PC-3 (cell line): Measurements from ENCODE around the gene SLC35F3. TPM values are rescaled to one million over a fixed set of nuclear protein-coding genes. Genes with fewer than 3 reads are reported as not detected.

ENCODE experiments used
- ATAC-seq: fragments of 200-7000 bp; cut with Tn5 transposase; 2 replicates; pipeline ENCODE4 v1.9.1; 2020; ENCODE audit warnings: mild to moderate bottlenecking, moderate library complexity
- BruUV-seq: library from RNA; stranded (reverse); fragments of 400-500 nt; replicated peaks from 2 replicates; lab custom pipeline; 2021; lab: Mats Ljungman, UMichigan
- CTCF ChIA-PET: fragments of 300-600 bp; sonication (Branson Sonifier 250); formaldehyde crosslinking; loops from one replicate; lab custom pipeline; 2022; ENCODE audit warnings: antibody characterized with exemption; lab: Charles Lee
- POLR2A ChIA-PET: fragments of 300-600 bp; sonication (Branson Sonifier 250); formaldehyde crosslinking; loops from one replicate; lab custom pipeline; 2022; ENCODE audit warnings: antibody characterized with exemption; ENCODE audit not compliant: unreplicated experiment; lab: Charles Lee
- DNase-seq: peaks from one replicate; pipeline ENCODE4 v3.0.0-alpha.2; 2015
- H2AFZ ChIP-seq: fragments of 300-600 bp; sonication (generic); 2 replicates; pipeline ENCODE4 v1.6.0; 2016; ENCODE audit warnings: antibody characterized with exemption, low read length
- H3F3A ChIP-seq: fragments of 300-600 bp; sonication (generic); one replicate; pipeline ENCODE4 v1.6.0; 2017; ENCODE audit warnings: antibody characterized with exemption, low read length, control low read depth, mild to moderate bottlenecking; ENCODE audit not compliant: unreplicated experiment
- H3K27ac ChIP-seq: fragments of 300-600 bp; sonication (generic); 2 replicates; pipeline ENCODE4 v1.5.1; 2016; ENCODE audit warnings: mild to moderate bottlenecking, low read length
- H3K27me3 ChIP-seq: fragments of 300-600 bp; sonication (generic); 2 replicates; pipeline ENCODE4 v1.6.1; 2016; ENCODE audit warnings: low read length, mixed read lengths
- H3K36me3 ChIP-seq: fragments of 300-600 bp; sonication (generic); 2 replicates; pipeline ENCODE4 v1.6.1; 2016; ENCODE audit warnings: low read depth, mixed run types, low read length, mixed read lengths
- H3K4me1 ChIP-seq: fragments of 300-600 bp; sonication (generic); 2 replicates; pipeline ENCODE4 v1.5.1; 2016; ENCODE audit warnings: low read length; ENCODE audit not compliant: insufficient read depth
- H3K4me2 ChIP-seq: fragments of 300-600 bp; sonication (generic); 2 replicates; pipeline ENCODE4 v1.6.0; 2016; ENCODE audit warnings: low read length
- H3K4me3 ChIP-seq: fragments of 300-600 bp; sonication (generic); 2 replicates; pipeline ENCODE4 v1.5.1; 2016; ENCODE audit warnings: mild to moderate bottlenecking, low read length, mixed read lengths
- H3K79me2 ChIP-seq: fragments of 300-600 bp; sonication (generic); 2 replicates; pipeline ENCODE4 v1.6.1; 2017; ENCODE audit warnings: low read length, mixed read lengths
- H3K9ac ChIP-seq: fragments of 300-600 bp; sonication (generic); 2 replicates; pipeline ENCODE4 v1.6.0; 2016; ENCODE audit warnings: mild to moderate bottlenecking, low read length
- H3K9me2 ChIP-seq: fragments of 300-600 bp; sonication (generic); replicated peaks from 2 replicates; pipeline ENCODE4 v1.6.1; 2016; ENCODE audit warnings: mixed run types, low read length, mixed read lengths
- H3K9me3 ChIP-seq: fragments of 300-600 bp; sonication (generic); 2 replicates; pipeline ENCODE4 v1.6.1; 2016; ENCODE audit warnings: low read length, mixed read lengths
- H4K20me1 ChIP-seq: fragments of 300-600 bp; sonication (generic); 2 replicates; pipeline ENCODE4 v1.6.1; 2016; ENCODE audit warnings: low read length, mixed read lengths
- EZH2 ChIP-seq: fragments of 300-600 bp; sonication (generic); IDR thresholded peaks from one replicate; pipeline ENCODE4 v1.6.1; 2017; ENCODE audit warnings: antibody characterized with exemption, mild to moderate bottlenecking, low read length; ENCODE audit not compliant: unreplicated experiment
- EZH2phosphoT487 ChIP-seq: fragments of 300-600 bp; sonication (generic); IDR thresholded peaks from 2 replicates; pipeline ENCODE4 v1.6.1; 2018; ENCODE audit warnings: mild to moderate bottlenecking, antibody characterized with exemption, low read length, borderline replicate concordance
- intact Hi-C: fragments of 100-400 bp; cut with micrococcal nuclease; formaldehyde crosslinking; loops from 2 replicates; pipeline ENCODE4 v1.9.0; 2023
- total RNA-seq: library from RNA; depleted of rRNA; stranded (reverse); fragments of >200 nt; gene quantifications from 2 replicates; pipeline ENCODE4 v1.2.3, GENCODE V29; 2014
- TF ChIP-seq, protein P1 (sequence below): fragments of 300-600 bp; sonication (generic); conservative IDR thresholded peaks from 2 replicates; pipeline ENCODE4 v1.5.1; 2017; ENCODE audit warnings: antibody characterized with exemption, low read depth, mild to moderate bottlenecking, low read length

The SLC35F3 gene
- total RNA-seq, 1 experiment from 2014 or later, result 17.7 TPM

DNA sequence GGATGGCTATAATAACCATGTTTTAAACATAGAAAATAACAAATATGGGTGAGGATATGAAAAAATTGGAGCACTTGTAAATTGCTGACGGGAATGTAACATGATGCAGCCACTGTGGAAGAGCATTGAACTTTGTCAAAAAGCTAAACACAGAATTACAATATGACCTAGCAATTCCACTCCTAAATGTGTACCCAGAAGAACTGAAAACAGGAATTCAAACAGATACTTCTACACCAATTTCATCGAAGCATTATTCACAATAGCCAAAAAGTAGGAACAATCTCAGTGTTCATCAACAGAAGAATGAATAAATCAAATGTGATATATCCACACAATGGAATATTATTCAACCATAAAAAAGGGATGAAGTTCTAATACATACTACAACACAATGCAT lies 436.1 kb downstream of the SLC35F3 start:
- no TSS peak for BruUV-seq
- no peaks in the 10 kb centered on the region for H3K4me1 ChIP-seq
- no peaks in the 10 kb centered on the region for H3F3A ChIP-seq
- ChIA-PET CTCF (no interaction called here), POLR2A (no interaction called here)
- H3K27ac ChIP-seq, result no peak overlapping the region
- intact Hi-C loops, result no loop called here
- no peak overlapping the region for H3K4me3 ChIP-seq
- H3K9me3 ChIP-seq, result peaks cover 14% of the 10 kb centered on the region; the same call in 1 of the 2 replicates
- H2AFZ ChIP-seq, result no peak overlapping the region
- H3K36me3 ChIP-seq, result no peaks in the 10 kb centered on the region
- H3K9ac ChIP-seq, result no peak overlapping the region
- ATAC-seq, result no peak
- H3K4me2 ChIP-seq, result no peak overlapping the region
- H3K79me2 ChIP-seq, result no peaks in the 10 kb centered on the region
- DNase-seq, result no peak
- TF ChIP-seq EZH2phosphoT487 (no peak), EZH2 (no peak)
- TF ChIP-seq, protein P1, sequence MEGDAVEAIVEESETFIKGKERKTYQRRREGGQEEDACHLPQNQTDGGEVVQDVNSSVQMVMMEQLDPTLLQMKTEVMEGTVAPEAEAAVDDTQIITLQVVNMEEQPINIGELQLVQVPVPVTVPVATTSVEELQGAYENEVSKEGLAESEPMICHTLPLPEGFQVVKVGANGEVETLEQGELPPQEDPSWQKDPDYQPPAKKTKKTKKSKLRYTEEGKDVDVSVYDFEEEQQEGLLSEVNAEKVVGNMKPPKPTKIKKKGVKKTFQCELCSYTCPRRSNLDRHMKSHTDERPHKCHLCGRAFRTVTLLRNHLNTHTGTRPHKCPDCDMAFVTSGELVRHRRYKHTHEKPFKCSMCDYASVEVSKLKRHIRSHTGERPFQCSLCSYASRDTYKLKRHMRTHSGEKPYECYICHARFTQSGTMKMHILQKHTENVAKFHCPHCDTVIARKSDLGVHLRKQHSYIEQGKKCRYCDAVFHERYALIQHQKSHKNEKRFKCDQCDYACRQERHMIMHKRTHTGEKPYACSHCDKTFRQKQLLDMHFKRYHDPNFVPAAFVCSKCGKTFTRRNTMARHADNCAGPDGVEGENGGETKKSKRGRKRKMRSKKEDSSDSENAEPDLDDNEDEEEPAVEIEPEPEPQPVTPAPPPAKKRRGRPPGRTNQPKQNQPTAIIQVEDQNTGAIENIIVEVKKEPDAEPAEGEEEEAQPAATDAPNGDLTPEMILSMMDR, result no peak
- H3K9me2 ChIP-seq, result no peaks in the 10 kb centered on the region
- H3K27me3 ChIP-seq, result no peaks in the 10 kb centered on the region
- H4K20me1 ChIP-seq, result no peaks in the 10 kb centered on the region

DNA sequence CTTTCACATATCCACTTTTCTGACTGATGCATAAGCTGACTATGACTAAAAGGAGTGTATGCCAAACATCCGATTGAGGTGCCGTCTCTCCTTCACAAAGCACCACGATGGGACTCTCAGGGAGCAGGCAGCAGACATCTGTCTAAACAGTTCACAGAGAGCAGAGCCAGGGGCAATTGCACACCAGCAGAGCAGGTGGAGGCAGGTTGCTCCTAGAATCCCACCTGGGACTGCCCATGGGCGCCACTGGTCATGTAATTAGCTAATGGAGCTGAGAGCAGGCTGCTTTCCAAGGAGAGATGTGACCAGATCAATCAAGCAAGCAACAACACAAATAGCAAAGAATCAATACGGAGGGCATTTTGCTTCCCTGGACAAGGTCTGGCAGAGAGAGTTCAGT lies 438.3 kb downstream of the SLC35F3 start:
- ATAC-seq (no peak), DNase-seq (no peak)
- H3K9me3 ChIP-seq, result no peaks in the 10 kb centered on the region
- TF ChIP-seq EZH2phosphoT487 (no peak), EZH2 (no peak)
- TF ChIP-seq, protein P1, result no peak
- H3K4me2 ChIP-seq, result no peak overlapping the region
- H3K4me3 ChIP-seq, result no peak overlapping the region
- no peaks in the 10 kb centered on the region for H3K36me3 ChIP-seq
- H3K79me2 ChIP-seq, result no peaks in the 10 kb centered on the region
- H2AFZ ChIP-seq, result no peak overlapping the region
- H4K20me1 ChIP-seq, result no peaks in the 10 kb centered on the region
- POLR2A ChIA-PET, result no interaction called here
- no peaks in the 10 kb centered on the region for H3K9me2 ChIP-seq
- no TSS peak for BruUV-seq
- intact Hi-C loops, result no loop called here
- H3K9ac ChIP-seq, result no peak overlapping the region
- H3K4me1 ChIP-seq, result no peaks in the 10 kb centered on the region
- no peak overlapping the region for H3K27ac ChIP-seq
- no peaks in the 10 kb centered on the region for H3F3A ChIP-seq
- no peaks in the 10 kb centered on the region for H3K27me3 ChIP-seq
- CTCF ChIA-PET, result no interaction called here

DNA sequence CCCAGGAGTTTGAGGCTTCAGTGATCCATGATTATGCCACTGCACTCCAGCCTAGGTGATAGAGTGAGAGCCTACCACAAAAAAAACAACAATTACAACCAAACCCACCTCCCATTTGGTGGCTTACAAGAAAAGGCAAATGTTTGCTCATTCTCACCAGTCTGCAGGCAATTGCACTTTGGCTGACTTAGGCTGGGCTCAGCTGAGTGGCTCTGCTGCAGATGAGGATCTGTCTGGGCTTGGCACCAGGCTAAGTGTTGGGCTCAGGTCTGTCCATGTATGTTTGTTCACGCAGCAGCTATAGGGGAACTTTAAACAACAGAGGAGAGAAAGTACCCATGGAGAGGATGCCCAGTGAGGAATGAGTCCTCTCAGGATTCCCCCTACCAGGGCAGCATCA lies 440.8 kb downstream of the SLC35F3 start:
- H2AFZ ChIP-seq, result no peak overlapping the region
- H4K20me1 ChIP-seq, result no peaks in the 10 kb centered on the region
- no peaks in the 10 kb centered on the region for H3K9me2 ChIP-seq
- H3K4me1 ChIP-seq, result no peaks in the 10 kb centered on the region
- intact Hi-C loops, result no loop called here
- H3K27me3 ChIP-seq, result no peaks in the 10 kb centered on the region
- no peak for ATAC-seq
- TF ChIP-seq EZH2, result no peak
- TF ChIP-seq, protein P1, result no peak
- no peak for TF ChIP-seq EZH2phosphoT487
- H3K4me2 ChIP-seq, result no peak overlapping the region
- no peak overlapping the region for H3K9ac ChIP-seq
- no TSS peak for BruUV-seq
- CTCF ChIA-PET, result no interaction called here
- no peaks in the 10 kb centered on the region for H3K9me3 ChIP-seq
- POLR2A ChIA-PET, result no interaction called here
- no peak for DNase-seq
- H3K36me3 ChIP-seq, result no peaks in the 10 kb centered on the region
- H3K4me3 ChIP-seq, result no peak overlapping the region
- H3K27ac ChIP-seq, result no peak overlapping the region
- no peaks in the 10 kb centered on the region for H3K79me2 ChIP-seq
- H3F3A ChIP-seq, result no peaks in the 10 kb centered on the region
